Spleen (tissue), 7 donors: ENCODE results near the gene TLE4.

ENCODE experiments used
- CTCF ChIP-seq, 11 experiments: fragments of 200-600 bp in 7 of 11; fragments of 450-650 bp in 4 of 11; sonication (generic) in 4 of 11; IDR thresholded peaks in 8 of 11; conservative IDR thresholded peaks in 3 of 11; 1 replicate in 7 of 11; 2 replicates in 4 of 11; pipeline versions ENCODE4 v1.4.0 to v1.8.0; 2016 to 2021; ENCODE audit warnings: antibody characterized with exemption in 11 of 11, inconsistent platforms in 4 of 11, mild to moderate bottlenecking in 1 of 11
- POLR2AphosphoS5 ChIP-seq, 3 donors: sonication (generic); formaldehyde crosslinking; IDR thresholded peaks; one replicate each; pipeline ENCODE4 v1.5.1; 2017; ENCODE audit warnings: antibody characterized with exemption in 3 of 3
- donor health status: DM: no; HTN: no; CAD: no; lungs with moderate emphysema.
- donor health status: DM: no; HTN: no; CAD: no.
- donor health status: DM: no; HTN: no; CAD: no.

- no peak for TF ChIP-seq CTCF (IDR thresholded peaks at IDR 0.05 in 8 of 11, conservative IDR thresholded peaks at IDR 0.05 in 3 of 11)
- TF ChIP-seq POLR2AphosphoS5 (IDR thresholded peaks at IDR 0.05): no peak
Measured at GRCh38 chr9:79646096-79646495, 74.3 kb downstream of the TLE4 start.
